Duodenal mucosa (tissue), 2 donors: ENCODE data around the gene GLT1D1.
"Not testable (repeated sequence)": the region's sequence is repeated elsewhere in the genome, so short reads cannot be mapped to it uniquely, and the experiment has no call there.

Experiments
- H3K27ac ChIP-seq: one replicate; pipeline ENCODE4 v1.7.0; 2013; ENCODE audit warnings: low read depth, low read length
- H3K27me3 ChIP-seq, 2 donors: one replicate each; pipeline ENCODE4 v1.7.0; 2013; ENCODE audit warnings: low read length in 2 of 2, control low read depth in 1 of 2; ENCODE audit not compliant: insufficient read depth in 2 of 2, control insufficient read depth in 1 of 2
- H3K36me3 ChIP-seq, 2 donors: one replicate each; pipeline ENCODE4 v1.7.0; 2013; ENCODE audit warnings: low read length in 2 of 2, control low read depth in 1 of 2; ENCODE audit not compliant: insufficient read depth in 2 of 2, control insufficient read depth in 1 of 2
- H3K4me1 ChIP-seq, 2 donors: one replicate each; pipeline ENCODE4 v1.7.0; 2013; ENCODE audit warnings: low read length in 2 of 2, control low read depth in 1 of 2; ENCODE audit not compliant: insufficient read depth in 2 of 2, control insufficient read depth in 1 of 2
- H3K4me3 ChIP-seq, 2 donors: one replicate each; pipeline ENCODE4 v1.7.0; 2013; ENCODE audit warnings: low read length in 2 of 2, low read depth in 1 of 2
- H3K9ac ChIP-seq, 2 donors: one replicate each; pipeline ENCODE4 v1.7.0; 2013; ENCODE audit warnings: low read length in 2 of 2, low read depth in 1 of 2
- H3K9me3 ChIP-seq, 2 donors: one replicate each; pipeline ENCODE4 v1.7.0; 2013; ENCODE audit warnings: low read length in 2 of 2, control low read depth in 1 of 2; ENCODE audit not compliant: control insufficient read depth in 1 of 2

GLT1D1 gene

GRCh38 chr12:128852885-128853599, at the start of gene GLT1D1:
Gene GLT1D1, plus strand, starts transcription at chr12:128853478. Its CDS starts 104 bp downstream, at chr12:128853582.
- H3K9ac ChIP-seq = no peak within 1 kb of the TSS
- no peak within 1 kb of the TSS for H3K27ac ChIP-seq

GRCh38 chr12:128803788-128804187, 49.5 kb upstream of the GLT1D1 start:
- H3K4me3 ChIP-seq = no peak overlapping the region

More at GRCh38 chr12:128852885-128853599, at the start of gene GLT1D1:
- peaks cover 11 to 24% of the 10 kb centered on the region in 2 donors for H3K27me3 ChIP-seq
- no peaks in the 10 kb centered on the region for H3K4me1 ChIP-seq
- H3K36me3 ChIP-seq = no peaks in the 10 kb centered on the region
- H3K9me3 ChIP-seq = no peaks in the 10 kb centered on the region
- H3K4me3 ChIP-seq = peak within 1 kb of the TSS in 1 of 2 donors; percentile 22

GRCh38 chr12:128804762-128805161, 48.5 kb upstream of the GLT1D1 start:
- no peak overlapping the region for H3K9ac ChIP-seq
- no peaks in the 10 kb centered on the region for H3K27me3 ChIP-seq
- peaks cover 28 to 74% of the 10 kb centered on the region in 2 donors for H3K36me3 ChIP-seq
- no peaks in the 10 kb centered on the region for H3K4me1 ChIP-seq
- no peak overlapping the region for H3K4me3 ChIP-seq
- H3K27ac ChIP-seq = no peak overlapping the region
- no peaks in the 10 kb centered on the region for H3K9me3 ChIP-seq

More at GRCh38 chr12:128803788-128804187, 49.5 kb upstream of the GLT1D1 start:
- peaks cover 30 to 77% of the 10 kb centered on the region in 2 donors for H3K36me3 ChIP-seq
- no peaks in the 10 kb centered on the region for H3K9me3 ChIP-seq
- H3K27ac ChIP-seq = no peak overlapping the region
- no peaks in the 10 kb centered on the region for H3K27me3 ChIP-seq
- no peak overlapping the region for H3K9ac ChIP-seq
- H3K4me1 ChIP-seq = peaks cover 0 to 3% of the 10 kb centered on the region in 2 donors

- H3K4me3 ChIP-seq, H3K9ac ChIP-seq, H3K4me1 ChIP-seq, H3K27ac ChIP-seq, H3K27me3 ChIP-seq, H3K9me3 ChIP-seq: not testable (repeated sequence)
- peaks cover 26 to 67% of the 10 kb centered on the region in 2 donors for H3K36me3 ChIP-seq
Measured at GRCh38 chr12:128805406-128805805, 47.9 kb upstream of the GLT1D1 start.

GRCh38 chr12:128806573-128806972, 46.7 kb upstream of the GLT1D1 start:
- Histone ChIP-seq H3K27ac (no peak overlapping the region), H3K4me1 (peaks cover 0 to 7% of the 10 kb centered on the region in 2 donors), H3K27me3 (no peaks in the 10 kb centered on the region), H3K9ac (no peak overlapping the region), H3K9me3 (no peaks in the 10 kb centered on the region), H3K4me3 (no peak overlapping the region), H3K36me3 (peaks cover 19 to 57% of the 10 kb centered on the region in 2 donors)

GRCh38 chr12:128807161-128807724, 46.0 kb upstream of the GLT1D1 start:
- Histone ChIP-seq H3K36me3 (peaks cover 21 to 55% of the 10 kb centered on the region in 2 donors), H3K4me1 (peaks cover 0 to 7% of the 10 kb centered on the region in 2 donors), H3K27ac (no peak overlapping the region), H3K4me3 (no peak overlapping the region), H3K9ac (no peak overlapping the region), H3K27me3 (no peaks in the 10 kb centered on the region), H3K9me3 (no peaks in the 10 kb centered on the region)

- Histone ChIP-seq H3K36me3 (peaks cover 21 to 46% of the 10 kb centered on the region in 2 donors), H3K9me3 (no peaks in the 10 kb centered on the region)
Measured at GRCh38 chr12:128808651-128809050, 44.6 kb upstream of the GLT1D1 start.

GRCh38 chr12:128810182-128811127, 42.8 kb upstream of the GLT1D1 start:
- peaks cover 26 to 46% of the 10 kb centered on the region in 2 donors for H3K36me3 ChIP-seq
- no peak overlapping the region for H3K9ac ChIP-seq
- H3K27me3 ChIP-seq = no peaks in the 10 kb centered on the region
- H3K9me3 ChIP-seq = no peaks in the 10 kb centered on the region
- H3K27ac ChIP-seq = no peak overlapping the region
- H3K4me1 ChIP-seq = peaks cover 0 to 7% of the 10 kb centered on the region in 2 donors
- no peak overlapping the region for H3K4me3 ChIP-seq

More at GRCh38 chr12:128808651-128809050, 44.6 kb upstream of the GLT1D1 start:
- Histone ChIP-seq H3K4me1 (peaks cover 0 to 7% of the 10 kb centered on the region in 2 donors), H3K27ac (no peak overlapping the region), H3K4me3 (no peak overlapping the region), H3K27me3 (no peaks in the 10 kb centered on the region), H3K9ac (no peak overlapping the region)

GRCh38 chr12:128811806-128812205, 41.5 kb upstream of the GLT1D1 start:
- Histone ChIP-seq H3K27ac (no peak overlapping the region), H3K36me3 (peaks cover 26 to 43% of the 10 kb centered on the region in 2 donors), H3K4me1 (peaks cover 0 to 12% of the 10 kb centered on the region in 2 donors), H3K4me3 (no peak overlapping the region), H3K9ac (no peak overlapping the region), H3K27me3 (no peaks in the 10 kb centered on the region), H3K9me3 (no peaks in the 10 kb centered on the region)
